ENCODE results near the gene CAMSAP3. TPM values are rescaled to one million over a fixed set of nuclear protein-coding genes. Genes with fewer than 3 reads are reported as not detected.

CAMSAP3 gene
- total RNA-seq, 1 experiment from 2014 or later: 16.6 TPM

GRCh38 chr19:7550987-7551761 lies 44.5 kb upstream of the CAMSAP3 start:
- H3K9me2 ChIP-seq (replicated peaks; ENCODE audit: low read length): no peaks in the 10 kb centered on the region
- no peak overlapping the region for H3K4me2 ChIP-seq (ENCODE audit: low read length)
- DNase-seq (peak; percentile 40), ATAC-seq (peak; percentile 23; the same call in 1 of the 2 replicates)
- TF ChIP-seq EZH2 (IDR thresholded peaks at IDR 0.05; ENCODE audit: low read length, unreplicated experiment) (no peak), EZH2phosphoT487 (IDR thresholded peaks at IDR 0.05; ENCODE audit: borderline replicate concordance, low read length) (no peak), CTCF (conservative IDR thresholded peaks at IDR 0.05; ENCODE audit: low read depth, low read length) (no peak)
- BruUV-seq (replicated peaks): no TSS peak
- intact Hi-C loops (cut with micrococcal nuclease): no loop called here
- H3K9me3 ChIP-seq (ENCODE audit: low read length): no peaks in the 10 kb centered on the region
- no peaks in the 10 kb centered on the region for H3K4me1 ChIP-seq (ENCODE audit: insufficient read depth, low read length)
- H3K9ac ChIP-seq (ENCODE audit: low read length): no peak overlapping the region
- H3K27me3 ChIP-seq (ENCODE audit: low read length): no peaks in the 10 kb centered on the region
- H3K36me3 ChIP-seq (ENCODE audit: low read depth, low read length): peaks cover 34% of the 10 kb centered on the region
- H2AFZ ChIP-seq (ENCODE audit: low read length): no peak overlapping the region
- no peaks in the 10 kb centered on the region for H4K20me1 ChIP-seq (ENCODE audit: low read length)
- H3K79me2 ChIP-seq (ENCODE audit: low read length): no peaks in the 10 kb centered on the region
- no peak overlapping the region for H3K27ac ChIP-seq (ENCODE audit: low read length)
- ChIA-PET CTCF (no interaction called here), POLR2A (ENCODE audit: unreplicated experiment) (no interaction called here)
- H3K4me3 ChIP-seq (ENCODE audit: low read length): no peak overlapping the region
- H3F3A ChIP-seq (ENCODE audit: low read length, unreplicated experiment): no peaks in the 10 kb centered on the region

GRCh38 chr19:7552781-7553180 lies 42.9 kb upstream of the CAMSAP3 start:
- intact Hi-C loops (cut with micrococcal nuclease): no loop called here
- H2AFZ ChIP-seq (ENCODE audit: low read length): no peak overlapping the region
- H3K4me2 ChIP-seq (ENCODE audit: low read length): no peak overlapping the region
- ChIA-PET POLR2A (ENCODE audit: unreplicated experiment) (interaction anchor here (0.7 kb wide), 1 partner anchor 14 kb away, joined by 13 read pairs; no protein-coding TSS in a partner anchor), CTCF (interaction anchor here (1.2 kb wide), 1 partner anchor 16 kb away, joined by 5 read pairs; no protein-coding TSS in a partner anchor)
- no peak for DNase-seq
- no peaks in the 10 kb centered on the region for H3F3A ChIP-seq (ENCODE audit: low read length, unreplicated experiment)
- no peaks in the 10 kb centered on the region for H3K9me3 ChIP-seq (ENCODE audit: low read length)
- H3K9me2 ChIP-seq (replicated peaks; ENCODE audit: low read length): no peaks in the 10 kb centered on the region
- H3K79me2 ChIP-seq (ENCODE audit: low read length): no peaks in the 10 kb centered on the region
- peaks cover 48% of the 10 kb centered on the region for H3K36me3 ChIP-seq (ENCODE audit: low read depth, low read length)
- no peak for TF ChIP-seq EZH2 (IDR thresholded peaks at IDR 0.05; ENCODE audit: low read length, unreplicated experiment)
- no peak for TF ChIP-seq EZH2phosphoT487 (IDR thresholded peaks at IDR 0.05; ENCODE audit: borderline replicate concordance, low read length)
- no peak for TF ChIP-seq CTCF (conservative IDR thresholded peaks at IDR 0.05; ENCODE audit: low read depth, low read length)
- ATAC-seq: no peak
- H4K20me1 ChIP-seq (ENCODE audit: low read length): no peaks in the 10 kb centered on the region
- H3K4me3 ChIP-seq (ENCODE audit: low read length): no peak overlapping the region
- no peaks in the 10 kb centered on the region for H3K27me3 ChIP-seq (ENCODE audit: low read length)
- H3K9ac ChIP-seq (ENCODE audit: low read length): no peak overlapping the region
- no TSS peak for BruUV-seq (replicated peaks)
- no peak overlapping the region for H3K27ac ChIP-seq (ENCODE audit: low read length)
- no peaks in the 10 kb centered on the region for H3K4me1 ChIP-seq (ENCODE audit: insufficient read depth, low read length)

GRCh38 chr19:7554565-7554964 lies 41.1 kb upstream of the CAMSAP3 start:
- H3K36me3 ChIP-seq (ENCODE audit: low read depth, low read length): peaks cover 61% of the 10 kb centered on the region
- ChIA-PET CTCF (interaction anchor here (0.6 kb wide), 1 partner anchor 126 kb away, joined by 3 read pairs; the partner anchor contains the start of gene TRAPPC5), POLR2A (ENCODE audit: unreplicated experiment) (no interaction called here)
- no peaks in the 10 kb centered on the region for H3K9me2 ChIP-seq (replicated peaks; ENCODE audit: low read length)
- no peak overlapping the region for H3K27ac ChIP-seq (ENCODE audit: low read length)
- H3F3A ChIP-seq (ENCODE audit: low read length, unreplicated experiment): no peaks in the 10 kb centered on the region
- H3K9ac ChIP-seq (ENCODE audit: low read length): no peak overlapping the region
- H3K4me2 ChIP-seq (ENCODE audit: low read length): no peak overlapping the region
- no peaks in the 10 kb centered on the region for H3K9me3 ChIP-seq (ENCODE audit: low read length)
- DNase-seq (no peak), ATAC-seq (no peak)
- no TSS peak for BruUV-seq (replicated peaks)
- H3K79me2 ChIP-seq (ENCODE audit: low read length): no peaks in the 10 kb centered on the region
- intact Hi-C loops (cut with micrococcal nuclease): no loop called here
- no peak overlapping the region for H3K4me3 ChIP-seq (ENCODE audit: low read length)
- H3K27me3 ChIP-seq (ENCODE audit: low read length): no peaks in the 10 kb centered on the region
- TF ChIP-seq EZH2phosphoT487 (IDR thresholded peaks at IDR 0.05; ENCODE audit: borderline replicate concordance, low read length) (no peak), CTCF (conservative IDR thresholded peaks at IDR 0.05; ENCODE audit: low read depth, low read length) (no peak), EZH2 (IDR thresholded peaks at IDR 0.05; ENCODE audit: low read length, unreplicated experiment) (no peak)
- no peaks in the 10 kb centered on the region for H4K20me1 ChIP-seq (ENCODE audit: low read length)
- no peaks in the 10 kb centered on the region for H3K4me1 ChIP-seq (ENCODE audit: insufficient read depth, low read length)
- H2AFZ ChIP-seq (ENCODE audit: low read length): no peak overlapping the region
